ENCODE measurements around the gene LRFN5. TPM values are rescaled to one million over a fixed set of nuclear protein-coding genes. Genes with fewer than 3 reads are reported as not detected.
A peak's percentile ranks its signal among the peaks of the same experiment; 100 is the strongest.

LRFN5 gene
- total and polyA plus RNA-seq, 9 donors: 5.6 to 13.7 (median 9.6) TPM

DNA sequence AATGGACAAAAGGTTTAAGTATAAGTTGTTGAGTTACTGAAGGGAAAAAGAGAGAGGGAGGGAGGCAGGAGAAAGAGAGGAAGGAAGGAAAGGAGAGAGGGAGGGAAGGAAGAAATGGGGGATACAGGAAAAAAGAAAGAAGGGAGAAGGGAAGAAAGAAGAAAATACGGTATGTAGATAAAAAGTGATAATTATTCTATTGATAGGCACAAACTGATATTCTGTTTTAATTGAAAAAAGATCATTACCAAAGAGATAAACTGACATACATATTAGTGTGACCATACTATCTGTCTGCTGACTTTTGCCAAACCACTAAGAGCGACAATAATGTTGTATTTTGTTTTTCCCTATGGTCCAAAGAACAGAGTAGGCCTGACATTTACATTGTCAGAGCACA, 154.5 kb downstream of the LRFN5 start:
- no CpG with 5 or more reads among the region's 2 CpGs for WGBS (ENCODE audit: insufficient coverage)
- no peak for DNase-seq
- H3K4me1 ChIP-seq (ENCODE audit: control insufficient read depth, insufficient read depth, low read length): no peaks in the 10 kb centered on the region
- no peak overlapping the region for H3K27ac ChIP-seq (ENCODE audit: low read length)
- no peaks in the 10 kb centered on the region for H3K36me3 ChIP-seq (ENCODE audit: control insufficient read depth, insufficient read depth, low read length)
- no peak overlapping the region for H3K4me3 ChIP-seq (ENCODE audit: low read length)
- no peaks in the 10 kb centered on the region for H3K27me3 ChIP-seq (ENCODE audit: control insufficient read depth, insufficient read depth, low read length)
- no peaks in the 10 kb centered on the region for H3K9me3 ChIP-seq (replicated peaks; ENCODE audit: control insufficient read depth, low read depth, low read length)

DNA sequence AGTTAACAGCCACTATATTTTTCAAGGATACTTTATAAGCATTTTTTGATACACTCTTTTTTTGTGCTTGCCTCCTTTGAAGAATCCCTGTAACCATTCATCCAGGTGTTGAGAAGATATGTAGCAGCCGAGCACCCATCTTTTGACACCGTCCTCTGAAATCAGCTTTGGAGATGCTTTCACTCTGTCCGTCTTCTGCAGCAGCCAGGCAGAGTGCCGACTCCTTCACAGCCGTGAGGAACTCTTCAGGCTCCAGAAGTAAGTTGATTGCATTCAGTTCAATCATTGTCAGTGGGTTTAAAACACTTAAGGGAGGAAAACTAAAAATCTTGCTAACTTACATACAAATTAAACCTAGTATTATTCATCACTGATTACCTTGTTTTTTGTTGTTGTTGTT, 160.1 kb downstream of the LRFN5 start:
- no peaks in the 10 kb centered on the region for H3K27me3 ChIP-seq (ENCODE audit: control insufficient read depth, insufficient read depth, low read length)
- DNase-seq: no peak
- WGBS (ENCODE audit: insufficient coverage): 100% methylated on average over 2 of the region's 5 CpGs
- no peak overlapping the region for H3K27ac ChIP-seq (ENCODE audit: low read length)
- H3K9me3 ChIP-seq (replicated peaks; ENCODE audit: control insufficient read depth, low read depth, low read length): no peaks in the 10 kb centered on the region
- no peaks in the 10 kb centered on the region for H3K36me3 ChIP-seq (ENCODE audit: control insufficient read depth, insufficient read depth, low read length)
- no peaks in the 10 kb centered on the region for H3K4me1 ChIP-seq (ENCODE audit: control insufficient read depth, insufficient read depth, low read length)
- H3K4me3 ChIP-seq (ENCODE audit: low read length): no peak overlapping the region

DNA sequence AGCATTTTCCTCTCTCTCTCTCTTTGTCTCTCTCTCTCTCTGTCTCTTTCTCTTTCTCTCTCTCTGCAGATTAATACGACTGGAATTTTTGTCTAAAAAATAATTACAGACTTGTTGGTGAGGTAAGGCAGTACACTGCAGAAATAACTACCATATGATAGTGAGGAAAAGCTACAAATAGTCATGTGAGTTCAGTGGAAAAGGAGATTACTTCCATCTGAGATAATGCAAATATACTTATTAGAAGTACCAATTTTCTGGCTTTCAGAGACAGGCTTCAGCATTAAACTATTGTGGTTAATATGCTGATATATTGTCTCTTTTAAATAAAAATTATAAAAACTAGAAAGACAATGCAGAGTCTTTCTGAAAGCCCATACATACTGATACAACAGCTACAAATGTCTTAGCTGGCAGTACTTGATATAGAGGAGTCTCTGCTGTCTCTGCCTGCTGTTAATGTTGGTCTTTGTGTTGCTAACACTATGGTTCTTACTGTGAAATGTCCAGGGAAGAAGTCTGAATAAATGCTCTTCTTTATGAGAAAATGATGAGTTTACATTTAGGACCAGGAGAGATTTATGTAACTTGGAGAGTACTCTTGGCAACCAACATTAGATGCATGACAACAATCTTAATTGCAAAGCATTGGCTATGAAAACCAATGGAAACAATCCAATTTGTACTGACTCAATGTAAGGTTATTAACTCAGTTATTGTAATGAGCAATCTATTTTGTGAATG, 167.0 kb downstream of the LRFN5 start:
- H3K4me3 ChIP-seq (ENCODE audit: low read length): no peak overlapping the region
- H3K9me3 ChIP-seq (replicated peaks; ENCODE audit: control insufficient read depth, low read depth, low read length): no peaks in the 10 kb centered on the region
- no peaks in the 10 kb centered on the region for H3K36me3 ChIP-seq (ENCODE audit: control insufficient read depth, insufficient read depth, low read length)
- no CpG with 5 or more reads among the region's 1 CpG for WGBS (ENCODE audit: insufficient coverage)
- H3K27me3 ChIP-seq (ENCODE audit: control insufficient read depth, insufficient read depth, low read length): no peaks in the 10 kb centered on the region
- H3K27ac ChIP-seq (ENCODE audit: low read length): no peak overlapping the region
- DNase-seq: peak; percentile 65
- H3K4me1 ChIP-seq (ENCODE audit: control insufficient read depth, insufficient read depth, low read length): no peaks in the 10 kb centered on the region

DNA sequence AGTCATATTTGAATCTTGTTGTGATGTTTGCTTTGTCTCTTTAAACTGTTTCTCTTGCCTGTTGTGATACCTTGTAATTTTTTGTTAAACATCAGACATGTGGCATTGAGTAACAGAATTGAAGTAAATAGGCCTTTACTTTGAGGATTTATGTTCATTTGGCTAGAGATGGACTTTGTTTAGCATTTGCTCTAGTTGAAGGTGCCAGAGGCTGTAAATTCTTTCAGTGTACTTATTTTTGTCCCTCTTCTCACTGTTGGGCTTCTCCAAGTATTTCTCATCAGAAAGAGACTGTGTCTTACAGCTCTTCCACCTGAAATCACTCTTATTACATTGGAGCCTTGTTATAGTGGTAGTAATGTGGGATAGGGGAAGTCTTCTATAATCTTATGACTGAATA, 175.8 kb downstream of the LRFN5 start:
- no peaks in the 10 kb centered on the region for H3K4me1 ChIP-seq (ENCODE audit: control insufficient read depth, insufficient read depth, low read length)
- no peak overlapping the region for H3K27ac ChIP-seq (ENCODE audit: low read length)
- H3K36me3 ChIP-seq (ENCODE audit: control insufficient read depth, insufficient read depth, low read length): no peaks in the 10 kb centered on the region
- peak; percentile 53 for DNase-seq
- H3K4me3 ChIP-seq (ENCODE audit: low read length): no peak overlapping the region
- H3K27me3 ChIP-seq (ENCODE audit: control insufficient read depth, insufficient read depth, low read length): no peaks in the 10 kb centered on the region
- H3K9me3 ChIP-seq (replicated peaks; ENCODE audit: control insufficient read depth, low read depth, low read length): no peaks in the 10 kb centered on the region

DNA sequence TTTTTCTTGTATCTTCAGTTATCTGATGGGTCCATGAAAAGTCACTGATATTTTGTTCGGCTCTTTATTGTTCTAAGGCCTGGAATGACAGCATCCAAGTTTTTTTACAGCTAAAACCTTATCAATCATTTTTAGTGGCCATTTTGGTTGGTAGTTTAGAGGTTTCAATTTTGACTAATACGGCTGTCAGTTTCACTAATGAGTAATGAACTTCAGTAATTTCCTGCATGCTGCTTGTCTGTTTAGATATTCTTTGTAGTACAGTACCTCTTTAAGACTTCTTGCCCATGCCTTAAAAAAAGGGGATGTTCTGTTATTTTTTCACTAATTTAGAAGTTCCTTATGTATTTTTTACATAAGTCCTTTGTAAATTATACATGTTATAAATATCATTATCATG, 176.7 kb downstream of the LRFN5 start:
- WGBS (ENCODE audit: insufficient coverage): no CpG with 5 or more reads among the region's 2 CpGs
- no peaks in the 10 kb centered on the region for H3K4me1 ChIP-seq (ENCODE audit: control insufficient read depth, insufficient read depth, low read length)
- no peaks in the 10 kb centered on the region for H3K27me3 ChIP-seq (ENCODE audit: control insufficient read depth, insufficient read depth, low read length)
- DNase-seq: no peak
- no peak overlapping the region for H3K27ac ChIP-seq (ENCODE audit: low read length)
- no peak overlapping the region for H3K4me3 ChIP-seq (ENCODE audit: low read length)
- H3K36me3 ChIP-seq (ENCODE audit: control insufficient read depth, insufficient read depth, low read length): no peaks in the 10 kb centered on the region
- H3K9me3 ChIP-seq (replicated peaks; ENCODE audit: control insufficient read depth, low read depth, low read length): no peaks in the 10 kb centered on the region

DNA sequence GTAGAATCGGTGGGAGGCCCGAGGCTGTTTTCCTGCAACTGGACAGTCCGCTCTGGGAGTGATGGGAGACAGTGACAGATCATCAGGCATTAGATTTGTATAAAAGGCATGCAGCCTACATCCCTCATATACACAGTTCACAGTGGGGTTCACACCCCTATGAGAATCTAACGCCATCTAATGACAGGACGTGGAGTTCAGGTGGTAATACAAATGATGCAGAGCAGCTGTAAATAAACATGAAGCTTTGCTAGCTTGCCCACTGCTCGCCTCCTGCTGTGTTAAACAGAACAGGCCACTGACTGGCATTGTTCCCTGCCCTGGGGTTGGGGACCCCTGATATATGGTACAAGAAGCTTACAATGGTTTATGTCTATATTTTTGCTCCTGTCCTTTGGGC, 179.0 kb downstream of the LRFN5 start:
- DNase-seq: no peak

DNA sequence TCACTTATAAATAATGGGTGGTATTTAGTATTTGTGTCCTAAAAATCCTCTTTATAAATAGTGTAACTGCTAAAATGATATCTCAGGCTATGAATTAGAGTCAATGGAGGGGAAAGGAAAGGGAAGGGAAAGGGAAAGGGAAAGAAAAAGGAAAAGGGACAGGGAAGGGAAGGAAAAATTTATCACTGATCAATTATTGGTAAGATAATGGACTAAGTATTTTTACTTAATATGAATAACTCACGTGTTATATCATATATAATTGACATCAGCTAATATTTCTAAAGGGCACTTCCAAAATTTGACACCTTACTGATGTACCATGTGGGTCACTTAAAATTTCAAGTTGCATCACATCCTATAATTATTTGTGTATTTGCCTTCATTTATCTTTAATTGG, 193.1 kb downstream of the LRFN5 start:
- no peak overlapping the region for H3K27ac ChIP-seq (ENCODE audit: low read length)
- no CpG with 5 or more reads among the region's 1 CpG for WGBS (ENCODE audit: insufficient coverage)
- H3K9me3 ChIP-seq (replicated peaks; ENCODE audit: control insufficient read depth, low read depth, low read length): no peaks in the 10 kb centered on the region
- no peak for DNase-seq
- no peak overlapping the region for H3K4me3 ChIP-seq (ENCODE audit: low read length)
- H3K36me3 ChIP-seq (ENCODE audit: control insufficient read depth, insufficient read depth, low read length): no peaks in the 10 kb centered on the region
- H3K4me1 ChIP-seq (ENCODE audit: control insufficient read depth, insufficient read depth, low read length): no peaks in the 10 kb centered on the region
- H3K27me3 ChIP-seq (ENCODE audit: control insufficient read depth, insufficient read depth, low read length): no peaks in the 10 kb centered on the region

More for the DNA sequence above, 179.0 kb downstream of the LRFN5 start:
- no peaks in the 10 kb centered on the region for H3K27me3 ChIP-seq (ENCODE audit: control insufficient read depth, insufficient read depth, low read length)
- H3K4me1 ChIP-seq (ENCODE audit: control insufficient read depth, insufficient read depth, low read length): no peaks in the 10 kb centered on the region
- 78% methylated on average over 3 of the region's 6 CpGs for WGBS (ENCODE audit: insufficient coverage)
- no peaks in the 10 kb centered on the region for H3K36me3 ChIP-seq (ENCODE audit: control insufficient read depth, insufficient read depth, low read length)
- H3K4me3 ChIP-seq (ENCODE audit: low read length): no peak overlapping the region
- H3K27ac ChIP-seq (ENCODE audit: low read length): no peak overlapping the region
- no peaks in the 10 kb centered on the region for H3K9me3 ChIP-seq (replicated peaks; ENCODE audit: control insufficient read depth, low read depth, low read length)

DNA sequence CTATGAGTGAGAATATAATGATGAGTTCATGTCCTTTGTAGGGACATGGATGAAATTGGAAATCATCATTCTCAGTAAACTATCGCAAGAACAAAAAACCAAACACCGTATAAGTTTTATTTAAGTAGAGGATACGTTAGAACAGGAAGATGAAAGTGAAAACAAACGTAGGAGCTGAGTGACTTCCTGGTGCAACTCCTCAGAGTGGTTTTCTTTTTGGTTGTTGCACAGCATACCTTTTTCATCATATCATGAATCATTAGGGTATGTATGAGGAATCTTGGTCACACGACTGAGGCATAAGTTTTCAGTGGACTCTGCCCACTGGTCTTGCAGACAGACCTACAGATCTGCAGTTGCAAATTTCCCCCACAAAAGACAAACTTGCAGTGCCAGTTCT, 199.0 kb downstream of the LRFN5 start:
- H3K36me3 ChIP-seq (ENCODE audit: control insufficient read depth, insufficient read depth, low read length): no peaks in the 10 kb centered on the region
- H3K4me1 ChIP-seq (ENCODE audit: control insufficient read depth, insufficient read depth, low read length): no peaks in the 10 kb centered on the region
- no CpG with 5 or more reads among the region's 5 CpGs for WGBS (ENCODE audit: insufficient coverage)
- H3K27me3 ChIP-seq (ENCODE audit: control insufficient read depth, insufficient read depth, low read length): no peaks in the 10 kb centered on the region
- no peak for DNase-seq
- H3K27ac ChIP-seq (ENCODE audit: low read length): no peak overlapping the region
- no peaks in the 10 kb centered on the region for H3K9me3 ChIP-seq (replicated peaks; ENCODE audit: control insufficient read depth, low read depth, low read length)
- no peak overlapping the region for H3K4me3 ChIP-seq (ENCODE audit: low read length)

DNA sequence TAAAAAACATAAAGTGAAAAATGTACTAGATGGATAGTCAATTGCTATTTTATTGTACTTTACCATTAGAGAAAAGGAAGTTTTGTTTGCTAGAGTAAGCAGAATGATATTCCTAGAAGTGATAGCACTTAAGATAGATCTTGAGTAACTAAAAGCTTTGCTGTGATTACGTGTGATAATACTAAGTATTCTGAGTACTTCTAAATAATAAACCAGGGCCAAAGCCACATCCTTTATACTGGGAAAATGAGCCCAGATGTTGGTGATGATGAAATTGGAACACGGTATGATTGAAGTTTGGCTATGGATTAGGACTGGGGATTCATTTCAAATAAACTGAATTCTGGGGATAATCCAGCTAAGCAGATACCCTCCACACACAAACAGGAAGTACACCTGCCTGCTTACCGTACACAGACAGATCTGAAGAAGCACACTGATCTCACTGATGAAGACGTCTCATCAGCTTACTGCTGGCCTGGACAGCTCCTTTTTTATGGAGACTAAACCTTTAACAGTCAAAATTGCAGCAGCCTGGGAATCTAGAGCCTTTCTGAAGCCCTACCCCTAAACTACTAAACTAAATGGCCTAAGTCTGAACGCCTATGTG, 199.8 kb downstream of the LRFN5 start:
- Histone ChIP-seq H3K27me3 (ENCODE audit: control insufficient read depth, insufficient read depth, low read length) (no peaks in the 10 kb centered on the region), H3K4me3 (ENCODE audit: low read length) (no peak overlapping the region), H3K4me1 (ENCODE audit: control insufficient read depth, insufficient read depth, low read length) (no peaks in the 10 kb centered on the region), H3K27ac (ENCODE audit: low read length) (no peak overlapping the region), H3K36me3 (ENCODE audit: control insufficient read depth, insufficient read depth, low read length) (no peaks in the 10 kb centered on the region), H3K9me3 (replicated peaks; ENCODE audit: control insufficient read depth, low read depth, low read length) (no peaks in the 10 kb centered on the region)
- DNase-seq: peak; percentile 48
- 38% methylated on average over 2 of the region's 5 CpGs for WGBS (ENCODE audit: insufficient coverage)

DNA sequence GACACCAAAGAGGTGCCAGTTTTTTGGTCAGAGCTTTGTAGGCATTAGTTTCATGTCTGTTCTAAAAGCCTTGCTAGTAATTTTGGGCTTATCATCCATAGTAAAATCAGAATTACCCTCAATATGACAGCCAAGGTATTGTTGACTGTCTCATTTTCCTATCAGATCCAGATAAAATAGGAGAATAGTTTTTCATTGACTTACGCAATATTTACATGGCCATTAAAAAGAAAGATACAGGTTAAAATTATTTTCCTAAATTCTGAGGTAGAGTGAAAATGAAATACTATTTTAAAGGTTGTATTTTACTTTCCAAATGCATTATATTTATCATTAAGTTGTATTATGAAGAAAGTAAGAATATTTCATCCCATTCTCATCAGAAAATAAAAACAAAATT, 203.7 kb downstream of the LRFN5 start:
- Histone ChIP-seq H3K4me1 (ENCODE audit: control insufficient read depth, insufficient read depth, low read length) (no peaks in the 10 kb centered on the region), H3K27ac (ENCODE audit: low read length) (no peak overlapping the region), H3K4me3 (ENCODE audit: low read length) (no peak overlapping the region), H3K36me3 (ENCODE audit: control insufficient read depth, insufficient read depth, low read length) (no peaks in the 10 kb centered on the region), H3K9me3 (replicated peaks; ENCODE audit: control insufficient read depth, low read depth, low read length) (no peaks in the 10 kb centered on the region), H3K27me3 (ENCODE audit: control insufficient read depth, insufficient read depth, low read length) (no peaks in the 10 kb centered on the region)
- no CpG with 5 or more reads among the region's 1 CpG for WGBS (ENCODE audit: insufficient coverage)
- no peak for DNase-seq
